Right ventricle myocardium inferior (tissue), 1 donor: Measurements from ENCODE around the gene SLC39A1. TPM values are rescaled to one million over a fixed set of nuclear protein-coding genes. Genes with fewer than 3 reads are reported as not detected.

Experiments used
- ATAC-seq: fragments of 200-7000 bp; cut with Tn5 transposase; one replicate; pipeline ENCODE4 v1.9.1; 2020; ENCODE audit warnings: mild to moderate bottlenecking, moderate library complexity
- DNase-seq: peaks from one replicate; pipeline ENCODE4 v3.0.0; 2021; ENCODE audit errors: missing footprints
- intact Hi-C: fragments of 100-400 bp; cut with DNase I; formaldehyde crosslinking; loops from one replicate; pipeline ENCODE4 v1.11.0; 2022
- total RNA-seq: library from RNA; stranded (reverse); fragmentation: NEBNext Ultra II Directional; extraction: Animal tissue kit (Norgen Biotek cat#: 25700); gene quantifications from one replicate; pipeline ENCODE4 v1.2.1, GENCODE V29; 2021
- donor health status: DM: no; HTN: yes; CAD: no; lungs with severe emphysema.

Gene SLC39A1
- total RNA-seq, 1 donor from 2014 or later, result 48.9 TPM

GRCh38 chr1:153939476-153939875 is 23.9 kb downstream of the SLC39A1 start:
- DNase-seq (no peak), ATAC-seq (no peak)
- intact Hi-C loops, result no loop called here

- DNase-seq (no peak), ATAC-seq (no peak)
- intact Hi-C loops, result no loop called here
These were observed 24.3 kb downstream of the SLC39A1 start for GRCh38 chr1:153938996-153939395.

- no peak for DNase-seq
These were observed 26.0 kb downstream of the SLC39A1 start for GRCh38 chr1:153937331-153937730.

GRCh38 chr1:153936011-153936802 is 27.1 kb downstream of the SLC39A1 start:
- ATAC-seq (no peak), DNase-seq (no peak)
- intact Hi-C loops, result no loop called here

More at GRCh38 chr1:153937331-153937730, 26.0 kb downstream of the SLC39A1 start:
- ATAC-seq, result no peak
- intact Hi-C loops, result no loop called here

GRCh38 chr1:153934746-153935145 is 28.6 kb downstream of the SLC39A1 start:
- intact Hi-C loops, result no loop called here
- DNase-seq (no peak), ATAC-seq (no peak)

- ATAC-seq, result no peak
- intact Hi-C loops, result no loop called here
- no peak for DNase-seq
These were observed 29.4 kb downstream of the SLC39A1 start for GRCh38 chr1:153933955-153934354.

GRCh38 chr1:153933430-153933829 is 29.9 kb downstream of the SLC39A1 start:
- intact Hi-C loops, result no loop called here
- DNase-seq, result no peak
- ATAC-seq, result no peak

- DNase-seq (no peak), ATAC-seq (no peak)
- intact Hi-C loops, result no loop called here
These were observed 30.9 kb downstream of the SLC39A1 start for GRCh38 chr1:153932156-153933131.

- intact Hi-C loops, result no loop called here
- DNase-seq, result no peak
- ATAC-seq, result no peak
These were observed 33.1 kb downstream of the SLC39A1 start for GRCh38 chr1:153929981-153930948.

- intact Hi-C loops, result no loop called here
- no peak for ATAC-seq
- DNase-seq, result no peak
These were observed 33.9 kb downstream of the SLC39A1 start for GRCh38 chr1:153929426-153929825.

- ATAC-seq (no peak), DNase-seq (no peak)
- intact Hi-C loops, result no loop called here
These were observed 34.5 kb downstream of the SLC39A1 start for GRCh38 chr1:153928791-153929341.

- ATAC-seq, result no peak
- no peak for DNase-seq
- intact Hi-C loops, result no loop called here
These were observed 35.1 kb downstream of the SLC39A1 start for GRCh38 chr1:153928245-153928644.

- ATAC-seq, result no peak
- intact Hi-C loops, result no loop called here
- no peak for DNase-seq
These were observed 36.9 kb downstream of the SLC39A1 start for GRCh38 chr1:153926405-153926804.

- intact Hi-C loops, result loop anchor here (1.0 kb wide), 1 partner anchor 23 kb away; the partner anchor contains the start of gene DENND4B
- peak; percentile 98 for ATAC-seq
These were observed 40.1 kb downstream of the SLC39A1 start, which contains the start of gene GATAD2B for GRCh38 chr1:153922972-153923925. TSS of gene GATAD2B (minus strand) at chr1:153922972. CDS start at chr1:153828347, 94,625 bp downstream.

GRCh38 chr1:153922076-153922971 is 41.0 kb downstream of the SLC39A1 start:
- DNase-seq (no peak), ATAC-seq (peak; percentile 23)
- intact Hi-C loops, result no loop called here

More at GRCh38 chr1:153922972-153923925, 40.1 kb downstream of the SLC39A1 start, which contains the start of gene GATAD2B:
- DNase-seq, result peak; percentile 100

- DNase-seq, result no peak
- intact Hi-C loops, result no loop called here
- no peak for ATAC-seq
These were observed 41.6 kb downstream of the SLC39A1 start for GRCh38 chr1:153921803-153922075.
